GM12873 (cell line): ENCODE measurements around the gene GORASP1.

Experiments
- TF ChIP-seq, protein P1 (sequence below): IDR thresholded peaks from 2 replicates; pipeline ENCODE4 v1.5.1; 2012; ENCODE audit warnings: low read depth, mild to moderate bottlenecking, moderate library complexity, low read length, control low read depth; ENCODE audit not compliant: insufficient read depth; ENCODE audit errors: missing control alignments

Gene GORASP1

GRCh38 chr3:39107388-39108199 lies at the start of gene GORASP1, which contains the start of gene TTC21A:
TSS of gene GORASP1 (minus strand) at chr3:39107627. CDS start at chr3:39107541, 86 bp downstream.
TSS of gene TTC21A (plus strand) at chr3:39107680. CDS start at chr3:39107838, 158 bp downstream.
- TF ChIP-seq, protein P1, sequence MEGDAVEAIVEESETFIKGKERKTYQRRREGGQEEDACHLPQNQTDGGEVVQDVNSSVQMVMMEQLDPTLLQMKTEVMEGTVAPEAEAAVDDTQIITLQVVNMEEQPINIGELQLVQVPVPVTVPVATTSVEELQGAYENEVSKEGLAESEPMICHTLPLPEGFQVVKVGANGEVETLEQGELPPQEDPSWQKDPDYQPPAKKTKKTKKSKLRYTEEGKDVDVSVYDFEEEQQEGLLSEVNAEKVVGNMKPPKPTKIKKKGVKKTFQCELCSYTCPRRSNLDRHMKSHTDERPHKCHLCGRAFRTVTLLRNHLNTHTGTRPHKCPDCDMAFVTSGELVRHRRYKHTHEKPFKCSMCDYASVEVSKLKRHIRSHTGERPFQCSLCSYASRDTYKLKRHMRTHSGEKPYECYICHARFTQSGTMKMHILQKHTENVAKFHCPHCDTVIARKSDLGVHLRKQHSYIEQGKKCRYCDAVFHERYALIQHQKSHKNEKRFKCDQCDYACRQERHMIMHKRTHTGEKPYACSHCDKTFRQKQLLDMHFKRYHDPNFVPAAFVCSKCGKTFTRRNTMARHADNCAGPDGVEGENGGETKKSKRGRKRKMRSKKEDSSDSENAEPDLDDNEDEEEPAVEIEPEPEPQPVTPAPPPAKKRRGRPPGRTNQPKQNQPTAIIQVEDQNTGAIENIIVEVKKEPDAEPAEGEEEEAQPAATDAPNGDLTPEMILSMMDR, result no peak

GRCh38 chr3:39156421-39156820 lies 49.0 kb upstream of the GORASP1 start:
- TF ChIP-seq, protein P1, result no peak

GRCh38 chr3:39154280-39155021 lies 47.0 kb upstream of the GORASP1 start:
- TF ChIP-seq, protein P1, result no peak

- TF ChIP-seq, protein P1, result no peak
Measured at GRCh38 chr3:39153977-39154279, 46.5 kb upstream of the GORASP1 start.

DNA sequence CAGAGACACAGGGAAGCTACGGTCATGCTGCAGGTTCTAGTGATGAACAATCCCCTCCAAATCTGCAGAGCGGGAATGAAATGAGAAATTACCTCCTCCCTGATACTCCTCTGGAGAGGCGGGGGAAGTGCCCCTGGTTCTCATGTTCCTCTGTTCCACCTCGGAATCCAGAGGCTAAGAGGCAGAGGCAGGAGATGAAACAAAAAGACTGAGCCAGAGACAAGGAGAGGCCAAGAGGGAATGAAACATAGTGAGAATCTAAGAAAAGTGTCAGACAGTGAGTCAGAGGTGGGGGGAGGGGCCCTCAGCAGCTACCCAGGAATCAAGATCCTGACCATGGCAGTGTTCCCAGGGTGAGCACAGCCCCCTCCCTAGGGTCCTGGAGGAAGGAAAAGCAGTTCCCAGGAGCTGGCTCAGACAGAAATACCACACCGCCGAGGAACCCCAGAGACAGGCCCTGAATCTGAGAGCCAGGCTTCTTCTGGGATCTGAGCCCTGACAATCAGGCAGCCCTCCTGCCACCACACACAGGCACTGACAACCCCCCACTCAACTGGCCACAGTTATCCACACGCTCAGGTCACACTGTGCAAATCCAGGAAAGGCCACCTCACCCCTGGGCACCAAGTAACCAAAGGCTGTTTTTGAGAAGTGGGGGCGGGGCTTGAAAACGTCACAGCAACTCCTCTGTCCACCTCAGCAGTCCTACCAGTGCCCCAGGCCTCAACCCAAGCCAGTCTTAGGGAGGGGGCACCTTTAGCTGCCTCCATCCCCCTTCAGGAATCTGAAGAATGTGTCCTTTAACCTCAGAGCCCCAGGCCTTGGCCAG lies 43.6 kb upstream of the GORASP1 start:
- TF ChIP-seq, protein P1, result no peak

GRCh38 chr3:39150148-39150802 lies 42.8 kb upstream of the GORASP1 start:
- TF ChIP-seq, protein P1, result peak; percentile 32
